Endothelial cell of umbilical vein (primary cell): ENCODE results near the gene PRLHR. TPM values are rescaled to one million over a fixed set of nuclear protein-coding genes. Genes with fewer than 3 reads are reported as not detected.

Source experiments
- BruUV-seq: library from RNA; stranded (reverse); fragments of 400-500 nt; replicated peaks from 2 replicates; lab custom pipeline; 2021; lab: Mats Ljungman, UMichigan
- CTCF ChIA-PET: fragments of 300-600, 350-600 bp; sonication (Branson Sonifier 250); formaldehyde crosslinking; loops from one replicate; lab custom pipeline; 2021; ENCODE audit warnings: antibody characterized with exemption, inconsistent platforms; lab: Charles Lee
- POLR2A ChIA-PET: fragments of 300-600, 350-600 bp; sonication (Branson Sonifier 250); formaldehyde crosslinking; loops from one replicate; lab custom pipeline; 2021; ENCODE audit warnings: antibody characterized with exemption, inconsistent platforms; lab: Charles Lee
- DNase-seq: peaks from one replicate; pipeline ENCODE4 v3.0.0-alpha.2; 2011; ENCODE audit warnings: low read depth, low spot score
- FAIRE-seq: peaks from 2 replicates; lab custom pipeline; 2011; peaks lifted over from hg19 to GRCh38; lab: Jason Lieb, UNC
- H2AFZ ChIP-seq: 2 replicates; pipeline ENCODE4 v1.6.0; 2012; ENCODE audit warnings: low read depth, low read length, control low read depth, inconsistent platforms
- H3K27ac ChIP-seq: 2 replicates; pipeline ENCODE4 v1.5.1; 2011; ENCODE audit warnings: low read depth, mild to moderate bottlenecking, control low read depth, low read length, moderate library complexity; ENCODE audit not compliant: insufficient read depth
- H3K27me3 ChIP-seq, 2 experiments: 2 replicates each; pipeline versions ENCODE4 v1.6.0 to v1.6.1; 2011; ENCODE audit warnings: low read length in 2 of 2, mixed read lengths in 1 of 2; ENCODE audit not compliant: control insufficient read depth in 2 of 2, insufficient read depth in 2 of 2
- H3K36me3 ChIP-seq, 2 experiments: 2 replicates in 1 of 2; 3 replicates in 1 of 2; pipeline ENCODE4 v1.5.1; 2011; ENCODE audit warnings: low read length in 2 of 2, mild to moderate bottlenecking in 1 of 2, moderate library complexity in 1 of 2; ENCODE audit not compliant: control insufficient read depth in 2 of 2, insufficient read depth in 2 of 2; ENCODE audit errors: extremely low read depth in 1 of 2
- H3K4me1 ChIP-seq: 3 replicates; pipeline ENCODE4 v1.5.1; 2011; ENCODE audit warnings: mild to moderate bottlenecking, low read length; ENCODE audit not compliant: control insufficient read depth, insufficient read depth; ENCODE audit errors: extremely low read depth
- H3K4me2 ChIP-seq: 2 replicates; pipeline ENCODE4 v1.6.1; 2011; ENCODE audit warnings: low read length, control low read depth, mixed read lengths; ENCODE audit not compliant: insufficient read depth
- H3K4me3 ChIP-seq, 3 experiments: fragments of 200-600 bp in 1 of 3; sonication (generic), shearing (Covaris generic) in 1 of 3; replicated peaks in 1 of 3; 2 replicates each; pipeline ENCODE4 v1.5.1; 2011 to 2016; ENCODE audit warnings: control low read depth in 3 of 3, low read length in 3 of 3, mild to moderate bottlenecking in 2 of 3, inconsistent platforms in 1 of 3, low read depth in 1 of 3, moderate library complexity in 1 of 3; ENCODE audit not compliant: insufficient read depth in 1 of 3
- H3K79me2 ChIP-seq: 2 replicates; pipeline ENCODE4 v1.6.0; 2012; ENCODE audit warnings: low read length, inconsistent platforms; ENCODE audit not compliant: control insufficient read depth, insufficient read depth
- H3K9ac ChIP-seq: replicated peaks from 2 replicates; pipeline ENCODE3; 2011; ENCODE audit warnings: low read length, control low read depth; ENCODE audit not compliant: insufficient read depth; ENCODE audit errors: extremely low read depth
- H3K9me1 ChIP-seq: replicated peaks from 3 replicates; pipeline ENCODE4 v1.6.0; 2011; ENCODE audit warnings: mild to moderate bottlenecking, low read length; ENCODE audit not compliant: control insufficient read depth, insufficient read depth; ENCODE audit errors: extremely low read depth
- H3K9me3 ChIP-seq: replicated peaks from 2 replicates; pipeline ENCODE4 v1.5.1; 2012; ENCODE audit warnings: low read length, inconsistent platforms; ENCODE audit not compliant: control insufficient read depth, insufficient read depth
- H4K20me1 ChIP-seq: replicated peaks from 2 replicates; pipeline ENCODE3; 2011; ENCODE audit warnings: mild to moderate bottlenecking, low read length; ENCODE audit not compliant: control insufficient read depth, insufficient read depth; ENCODE audit errors: extremely low read depth
- EZH2 ChIP-seq: IDR thresholded peaks from 2 replicates; pipeline ENCODE4 v1.6.1; 2012; ENCODE audit warnings: borderline replicate concordance, low read depth, mild to moderate bottlenecking, moderate library complexity, low read length, inconsistent platforms; ENCODE audit not compliant: severe bottlenecking
- FOS ChIP-seq: IDR thresholded peaks from 2 replicates; pipeline ENCODE4 v1.6.1; 2011; ENCODE audit warnings: mild to moderate bottlenecking, low read length, moderate library complexity, borderline replicate concordance; ENCODE audit not compliant: insufficient read depth
- GATA2 ChIP-seq: IDR thresholded peaks from 2 replicates; pipeline ENCODE4 v1.7.0; 2011; ENCODE audit warnings: low read depth, mild to moderate bottlenecking, moderate library complexity, mixed read lengths, low read length; ENCODE audit not compliant: insufficient read length, insufficient read depth
- JUN ChIP-seq: IDR thresholded peaks from 2 replicates; pipeline ENCODE4 v1.6.1; 2011; ENCODE audit warnings: borderline replicate concordance, low read depth; ENCODE audit not compliant: insufficient read length, insufficient read depth
- MYC ChIP-seq: IDR thresholded peaks from one replicate; pipeline ENCODE4 v1.6.1; 2011; ENCODE audit warnings: mild to moderate bottlenecking, low read depth, low read length
- POLR2A ChIP-seq: IDR thresholded peaks from 2 replicates; pipeline ENCODE4 v1.6.1; 2012; ENCODE audit warnings: low read depth, mild to moderate bottlenecking, control low read depth, low read length
- POLR2AphosphoS5 ChIP-seq: IDR thresholded peaks from 2 replicates; pipeline ENCODE4 v1.6.1; 2012; ENCODE audit warnings: low read depth, mild to moderate bottlenecking, control low read depth, low read length, moderate library complexity; ENCODE audit not compliant: insufficient read depth
- dilution Hi-C: fragments of 300-500 bp; cut with MboI; formaldehyde crosslinking; loops from one replicate; pipeline ENCODE4 v1.15.0; 2019; ENCODE audit warnings: low sequenced_read_pairs; ENCODE audit not compliant: extremely low pct_ligation_motif_present
- intact Hi-C: fragments of 100-400 bp; cut with micrococcal nuclease; formaldehyde crosslinking; loops from one replicate; pipeline ENCODE4 v1.10.0; 2022
- polyA plus RNA-seq, 4 experiments: library from polyadenylated mRNA; depleted of rRNA in 3 of 4; stranded (reverse) in 3 of 4; unstranded in 1 of 4; fragments of >200 nt; gene quantifications; 2 replicates each; pipeline versions ENCODE4 v1.2.1 to v1.2.3, GENCODE V29; 2011 to 2012; ENCODE audit warnings: missing spikeins in 1 of 4
- total RNA-seq: library from RNA; stranded (reverse); gene quantifications from 2 replicates; pipeline ENCODE4 v1.2.3, GENCODE V29; 2021
- TF ChIP-seq, protein P1 (sequence below): IDR thresholded peaks from 2 replicates; pipeline ENCODE4 v1.6.1; 2011; ENCODE audit not compliant: insufficient read depth, insufficient read length
- TF ChIP-seq, protein P2 (sequence below), 2 donors: IDR thresholded peaks; 1 replicate in 1 of 2; 2 replicates in 1 of 2; pipeline ENCODE4 v1.5.1; 2011; ENCODE audit warnings: low read length in 2 of 2, mild to moderate bottlenecking in 2 of 2, moderate library complexity in 2 of 2, control low read depth in 1 of 2, inconsistent platforms in 1 of 2, low read depth in 1 of 2; ENCODE audit not compliant: insufficient read depth in 1 of 2; ENCODE audit errors: extremely low read depth in 1 of 2

Gene PRLHR
- total and polyA plus RNA-seq, 2 donors (not counting 3 experiments of a cell fraction or from before 2014, with no cell fraction given), result not detected

DNA sequence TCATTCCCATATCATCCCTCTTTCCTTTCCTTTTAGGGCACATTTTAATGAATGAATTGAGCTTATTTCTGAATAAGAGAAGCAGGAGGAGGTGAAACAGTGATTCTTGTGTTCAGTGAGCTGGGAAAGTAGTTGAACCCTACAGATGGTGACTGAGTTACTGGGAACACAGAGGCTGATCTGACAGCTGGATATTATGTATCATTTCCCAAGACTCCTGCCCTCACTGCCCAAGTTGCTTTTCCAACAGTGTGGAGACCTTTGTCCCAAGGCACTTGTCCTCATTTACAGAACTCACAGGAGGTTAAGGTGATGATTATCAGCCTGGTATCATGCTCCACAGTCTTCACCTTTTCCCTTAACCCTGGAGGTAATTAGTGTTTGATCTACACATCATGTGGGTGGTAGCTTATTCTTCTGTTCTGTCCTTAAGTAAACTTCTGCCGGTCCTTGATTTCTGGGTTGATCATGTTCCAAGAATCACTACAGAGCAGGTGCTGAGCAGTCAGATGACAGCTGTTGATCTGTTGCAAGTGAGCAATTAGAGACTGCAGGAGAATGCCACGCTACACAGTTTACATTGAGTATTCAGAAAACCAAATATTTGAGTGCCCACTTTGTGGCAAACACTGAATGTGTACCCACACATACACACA, 2.6 kb downstream of the PRLHR start:
- dilution Hi-C loops (no loop called here), intact Hi-C loops (no loop called here)
- no peaks in the 10 kb centered on the region for H3K36me3 ChIP-seq
- CTCF ChIA-PET, result interaction anchor here (1.4 kb wide), 1 partner anchor 12 kb away, joined by 4 read pairs; no protein-coding TSS in a partner anchor
- H3K79me2 ChIP-seq, result no peaks in the 10 kb centered on the region
- H3K9ac ChIP-seq, result no peak overlapping the region
- H3K27ac ChIP-seq, result no peak overlapping the region
- DNase-seq, result no peak
- no peak overlapping the region for H2AFZ ChIP-seq
- no TSS peak for BruUV-seq
- H3K4me3 ChIP-seq, result no peak overlapping the region
- H3K9me3 ChIP-seq, result no peaks in the 10 kb centered on the region
- H3K27me3 ChIP-seq, result peaks cover 6 to 16% of the 10 kb centered on the region in 2 experiments
- POLR2A ChIA-PET, result no interaction called here
- H3K4me2 ChIP-seq, result no peak overlapping the region
- H3K4me1 ChIP-seq, result no peaks in the 10 kb centered on the region
- H4K20me1 ChIP-seq, result no peaks in the 10 kb centered on the region
- TF ChIP-seq JUN (no peak), POLR2AphosphoS5 (no peak), GATA2 (no peak), FOS (no peak), POLR2A (no peak), EZH2 (no peak), MYC (no peak)
- TF ChIP-seq, protein P1, sequence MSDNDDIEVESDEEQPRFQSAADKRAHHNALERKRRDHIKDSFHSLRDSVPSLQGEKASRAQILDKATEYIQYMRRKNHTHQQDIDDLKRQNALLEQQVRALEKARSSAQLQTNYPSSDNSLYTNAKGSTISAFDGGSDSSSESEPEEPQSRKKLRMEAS, result no peak
- TF ChIP-seq, protein P2, sequence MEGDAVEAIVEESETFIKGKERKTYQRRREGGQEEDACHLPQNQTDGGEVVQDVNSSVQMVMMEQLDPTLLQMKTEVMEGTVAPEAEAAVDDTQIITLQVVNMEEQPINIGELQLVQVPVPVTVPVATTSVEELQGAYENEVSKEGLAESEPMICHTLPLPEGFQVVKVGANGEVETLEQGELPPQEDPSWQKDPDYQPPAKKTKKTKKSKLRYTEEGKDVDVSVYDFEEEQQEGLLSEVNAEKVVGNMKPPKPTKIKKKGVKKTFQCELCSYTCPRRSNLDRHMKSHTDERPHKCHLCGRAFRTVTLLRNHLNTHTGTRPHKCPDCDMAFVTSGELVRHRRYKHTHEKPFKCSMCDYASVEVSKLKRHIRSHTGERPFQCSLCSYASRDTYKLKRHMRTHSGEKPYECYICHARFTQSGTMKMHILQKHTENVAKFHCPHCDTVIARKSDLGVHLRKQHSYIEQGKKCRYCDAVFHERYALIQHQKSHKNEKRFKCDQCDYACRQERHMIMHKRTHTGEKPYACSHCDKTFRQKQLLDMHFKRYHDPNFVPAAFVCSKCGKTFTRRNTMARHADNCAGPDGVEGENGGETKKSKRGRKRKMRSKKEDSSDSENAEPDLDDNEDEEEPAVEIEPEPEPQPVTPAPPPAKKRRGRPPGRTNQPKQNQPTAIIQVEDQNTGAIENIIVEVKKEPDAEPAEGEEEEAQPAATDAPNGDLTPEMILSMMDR (IDR thresholded peaks at IDR 0.05; ENCODE audit: extremely low read depth in 1 of 2, insufficient read depth in 1 of 2, low read depth in 1 of 2, low read length in 2 of 2), result no peak
- FAIRE-seq, result no peak
- H3K9me1 ChIP-seq, result no peaks in the 10 kb centered on the region
